K562 (cell line): ENCODE results near the gene SRF. TPM values are rescaled to one million over a fixed set of nuclear protein-coding genes. Genes with fewer than 3 reads are reported as not detected.

Source experiments
- ATAC-seq: fragments of 200-7000 bp; cut with Tn5 transposase; 3 replicates; pipeline ENCODE4 v1.9.1; 2020; ENCODE audit warnings: moderate library complexity
- BruUV-seq: library from RNA; stranded (reverse); fragments of 400-500 nt; replicated peaks from 2 replicates; lab custom pipeline; 2021; lab: Mats Ljungman, UMichigan
- CTCF ChIA-PET: fragments of 300-600 bp; formaldehyde crosslinking; extraction: SDS; loops from one replicate; lab custom pipeline; 2021; ENCODE audit warnings: low intra/inter-chr PET ratio; lab: Yijun Ruan, JAX
- POLR2A ChIA-PET: fragments of 300-600, 350-650 bp; sonication (Branson Sonifier 250); formaldehyde crosslinking; extraction: SDS; loops from one replicate; lab custom pipeline; 2021; ENCODE audit warnings: antibody characterized with exemption, inconsistent platforms; lab: Yijun Ruan, JAX
- DNase-seq, 4 experiments: peaks; one replicate each; pipeline versions ENCODE4 v3.0.0 to v3.0.0-alpha.2; 2011 to 2018; ENCODE audit warnings: low spot score in 3 of 4, mixed read lengths in 3 of 4; ENCODE audit errors: extremely low read depth in 1 of 4
- FAIRE-seq: peaks from 2 replicates; lab custom pipeline; 2011; peaks lifted over from hg19 to GRCh38; lab: Jason Lieb, UNC
- H2AFZ ChIP-seq: 2 replicates; pipeline ENCODE4 v1.6.0; 2011; ENCODE audit warnings: low read depth, low read length, control low read depth, inconsistent platforms
- H3K27ac ChIP-seq: fragments of 200-600 bp; 3 replicates; pipeline ENCODE4 v1.8.0; 2011; ENCODE audit warnings: low read depth, mild to moderate bottlenecking, control low read depth, inconsistent platforms, low read length, moderate library complexity, mixed read lengths; ENCODE audit errors: extremely low read depth
- H3K27me3 ChIP-seq, 2 experiments: fragments of 300-600 bp in 1 of 2; 2 replicates in 1 of 2; 3 replicates in 1 of 2; pipeline versions ENCODE4 v1.6.0 to v1.8.0; 2011; ENCODE audit warnings: inconsistent platforms in 2 of 2, low read length in 2 of 2, mild to moderate bottlenecking in 1 of 2, mixed read lengths in 1 of 2, moderate library complexity in 1 of 2; ENCODE audit not compliant: control insufficient read depth in 2 of 2, insufficient read depth in 2 of 2
- H3K36me3 ChIP-seq: fragments of 300-600 bp; 3 replicates; pipeline ENCODE4 v1.8.0; 2011; ENCODE audit warnings: mild to moderate bottlenecking, low read length, inconsistent platforms; ENCODE audit not compliant: control insufficient read depth, insufficient read depth
- H3K4me1 ChIP-seq, 2 experiments: fragments of 200-600 bp in 1 of 2; replicated peaks in 1 of 2; 2 replicates in 1 of 2; 3 replicates in 1 of 2; pipeline versions ENCODE4 v1.5.1 to v1.8.0; 2011; ENCODE audit warnings: inconsistent platforms in 2 of 2, low read length in 2 of 2, mild to moderate bottlenecking in 1 of 2, mixed read lengths in 1 of 2, moderate library complexity in 1 of 2; ENCODE audit not compliant: control insufficient read depth in 2 of 2, insufficient read depth in 2 of 2
- H3K4me2 ChIP-seq: 2 replicates; pipeline ENCODE4 v1.6.1; 2011; ENCODE audit warnings: low read length, control low read depth, inconsistent platforms, mixed read lengths; ENCODE audit not compliant: insufficient read depth
- H3K4me3 ChIP-seq: fragments of 200-600 bp; sonication (generic), shearing (Covaris generic); 2 replicates; pipeline ENCODE4 v1.5.1; 2016; ENCODE audit warnings: control low read depth, inconsistent platforms
- H3K79me2 ChIP-seq: fragments of 200-600 bp; 3 replicates; pipeline ENCODE4 v1.8.0; 2011; ENCODE audit warnings: low read length, inconsistent platforms; ENCODE audit not compliant: control insufficient read depth, insufficient read depth
- H3K9ac ChIP-seq, 2 experiments: 2 replicates each; pipeline versions ENCODE4 v1.6.0 to v1.6.1; 2011; ENCODE audit warnings: low read depth in 2 of 2, low read length in 2 of 2, control low read depth in 1 of 2, inconsistent platforms in 1 of 2, mild to moderate bottlenecking in 1 of 2, mixed read lengths in 1 of 2; ENCODE audit not compliant: insufficient read depth in 1 of 2
- H3K9me1 ChIP-seq: one replicate; pipeline ENCODE4 v1.6.0; 2011; ENCODE audit warnings: inconsistent platforms, mild to moderate bottlenecking, low read length, moderate library complexity; ENCODE audit not compliant: control insufficient read depth, insufficient read depth
- H3K9me3 ChIP-seq: replicated peaks from 2 replicates; pipeline ENCODE4 v1.5.1; 2011; ENCODE audit warnings: low read depth, low read length, inconsistent platforms; ENCODE audit not compliant: control insufficient read depth, insufficient read depth
- H4K20me1 ChIP-seq: replicated peaks from 2 replicates; pipeline ENCODE4 v1.6.1; 2011; ENCODE audit warnings: low read length, inconsistent platforms, mixed read lengths; ENCODE audit not compliant: control insufficient read depth, insufficient read depth
- CBFA2T3 ChIP-seq: fragments of 450-650 bp; IDR thresholded peaks from 2 replicates; pipeline ENCODE4 v1.6.1; 2017
- FOXK2 ChIP-seq, 2 experiments: fragments of 450-650 bp; IDR thresholded peaks in 1 of 2; conservative IDR thresholded peaks in 1 of 2; 2 replicates each; pipeline ENCODE4 v1.6.1; 2016; ENCODE audit warnings: low read depth in 2 of 2, mild to moderate bottlenecking in 1 of 2
- GTF2A2 ChIP-seq: IDR thresholded peaks from 2 replicates; pipeline ENCODE4 v1.6.1; 2016; ENCODE audit warnings: mild to moderate bottlenecking, missing genetic modification characterization, missing compliant biosample characterization
- HOMEZ ChIP-seq: fragments of 250-450 bp; sonication (Bioruptor Pico); IDR thresholded peaks from 2 replicates; pipeline ENCODE4 v1.4.0; 2020; ENCODE audit warnings: mild to moderate bottlenecking, moderate library complexity
- KHSRP ChIP-seq: fragments of 450-650 bp; IDR thresholded peaks from 2 replicates; pipeline ENCODE4 v1.6.1; 2017
- MTA2 ChIP-seq: fragments of 450-650 bp; IDR thresholded peaks from 2 replicates; pipeline ENCODE4 v1.6.1; 2016; ENCODE audit warnings: low read depth
- NCOA1 ChIP-seq: fragments of 450-650 bp; IDR thresholded peaks from 2 replicates; pipeline ENCODE4 v1.6.1; 2016; ENCODE audit warnings: low read depth
- NCOA2 ChIP-seq, 2 experiments: fragments of 450-650 bp; IDR thresholded peaks; 2 replicates each; pipeline ENCODE4 v1.6.1; 2018; ENCODE audit warnings: mild to moderate bottlenecking in 2 of 2, moderate library complexity in 1 of 2; ENCODE audit not compliant: partially characterized antibody in 2 of 2
- NCOA6 ChIP-seq: fragments of 450-650 bp; IDR thresholded peaks from 2 replicates; pipeline ENCODE4 v1.6.1; 2017; ENCODE audit warnings: mild to moderate bottlenecking
- NFXL1 ChIP-seq: fragments of 450-650 bp; formaldehyde crosslinking; IDR thresholded peaks from 2 replicates; pipeline ENCODE4 v1.4.0; 2021; ENCODE audit warnings: mild to moderate bottlenecking
- RNF2 ChIP-seq: sonication (generic); IDR thresholded peaks from 2 replicates; pipeline ENCODE4 v1.6.1; 2016
- SRSF1 ChIP-seq: fragments of 200-400 bp; formaldehyde crosslinking; IDR thresholded peaks from 2 replicates; pipeline ENCODE4 v1.6.1; 2017; ENCODE audit warnings: mild to moderate bottlenecking, low read depth, low read length, moderate library complexity
- ZNF121 ChIP-seq: sonication (generic); formaldehyde crosslinking; conservative IDR thresholded peaks from 2 replicates; pipeline ENCODE4 v1.8.0; 2022; ENCODE audit warnings: missing genetic modification reagents
- ZNF24 ChIP-seq: fragments of 450-650 bp; IDR thresholded peaks from 2 replicates; pipeline ENCODE4 v1.6.1; 2016
- WGBS: fragments of 100-300 bp; shearing (Covaris generic); methylation state at CpG from one replicate; pipeline ENCODE4 v1.1.6; 2016; ENCODE audit warnings: low coverage, mixed read lengths; ENCODE audit not compliant: insufficient coverage; ENCODE audit errors: missing lambda C conversion rate; 5-methylcytosine and 5-hydroxymethylcytosine counted together
- in situ Hi-C: fragments of 300-500 bp; cut with MboI; formaldehyde crosslinking; loops from 4 replicates; pipeline ENCODE4 v1.15.0; 2018; ENCODE audit warnings: inconsistent platforms, mixed read lengths
- intact Hi-C: fragments of 100-400 bp; cut with micrococcal nuclease; formaldehyde crosslinking; loops from 2 replicates; pipeline ENCODE4 v1.14.2; 2022
- polyA plus RNA-seq, 8 experiments: library from polyadenylated mRNA; depleted of rRNA in 4 of 8; stranded (reverse) in 5 of 8; unstranded in 3 of 8; fragments of >200 nt; fragmentation: Nextera tagmentation in 2 of 8; fragmentation: Illumina TruSeq in 1 of 8; extraction: Ambion mirVana in 2 of 8; extraction: Trizol in 1 of 8; gene quantifications; 2 replicates each; pipeline versions ENCODE4 v1.2.1 to v1.2.3, GENCODE V29; 2011 to 2014; ENCODE audit warnings: inconsistent platforms in 1 of 8, missing spikeins in 1 of 8
- total RNA-seq, 7 experiments: library from RNA; depleted of rRNA in 6 of 7; stranded (reverse); fragments of >200 nt in 6 of 7; fragmentation: Illumina TruSeq in 2 of 7; extraction: Trizol in 2 of 7; gene quantifications; 2 replicates each; pipeline versions ENCODE4 v1.2.1 to v1.2.3, GENCODE V29; 2011 to 2021; ENCODE audit warnings: low replicate concordance in 1 of 7
- TF ChIP-seq, protein P1 (sequence below): fragments of 250-450 bp; sonication (Bioruptor Pico); IDR thresholded peaks from 2 replicates; pipeline ENCODE4 v1.4.0; 2020; ENCODE audit warnings: mild to moderate bottlenecking
- TF ChIP-seq, protein P2 (sequence below): sonication (generic); formaldehyde crosslinking; IDR thresholded peaks from 2 replicates; pipeline ENCODE4 v1.8.0; 2022; ENCODE audit warnings: missing genetic modification reagents, mild to moderate bottlenecking, borderline replicate concordance
- TF ChIP-seq, protein P3 (sequence below): fragments of 450-650 bp; IDR thresholded peaks from 2 replicates; pipeline ENCODE4 v1.6.1; 2016
- TF ChIP-seq, protein P4 (sequence below): fragments of 450-650 bp; IDR thresholded peaks from 2 replicates; pipeline ENCODE4 v1.6.1; 2016; ENCODE audit warnings: antibody characterized with exemption

The SRF gene
- total and polyA plus RNA-seq, 9 of the 15 experiments (the other 6 are each of a cell fraction or from before 2014, with no cell fraction given): 2.5 to 37.0 (median 24.6) TPM

DNA sequence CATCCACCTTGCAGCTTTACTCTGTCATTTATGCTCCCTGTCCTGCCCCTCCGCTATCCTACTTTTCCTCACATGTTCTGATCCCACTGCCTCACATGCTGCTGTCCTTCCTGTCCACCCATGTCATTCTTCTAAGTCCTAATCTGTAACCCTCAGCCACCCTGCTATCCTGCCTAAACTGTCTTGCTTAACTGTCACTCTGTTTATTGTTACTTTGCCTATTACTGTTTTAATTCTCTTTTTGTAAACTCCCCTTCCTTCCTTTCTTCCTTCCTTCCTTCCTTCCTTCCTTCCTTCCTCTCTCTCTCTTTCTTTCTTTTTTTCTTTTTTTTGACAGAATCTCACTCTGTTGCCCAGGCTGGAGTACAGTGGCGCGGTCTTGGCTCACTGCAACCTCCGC, 12.4 kb downstream of the SRF start:
- no TSS peak for BruUV-seq
- peaks cover 37 to 51% of the 10 kb centered on the region in 2 experiments for H3K4me1 ChIP-seq
- no peaks in the 10 kb centered on the region for H3K27me3 ChIP-seq
- POLR2A ChIA-PET: interaction anchor here (0.6 to 4.0 kb wide), 4 partner anchors 8 to 393 kb away, joined by 3 to 40 read pairs (median 8); partner anchors contain the start of genes POLH, SRF and XPO5
- H3K4me2 ChIP-seq: peak overlapping the region; percentile 99
- H3K79me2 ChIP-seq: peaks cover 24% of the 10 kb centered on the region; the same call in 2 of the 3 replicates
- no peaks in the 10 kb centered on the region for H3K9me1 ChIP-seq
- CTCF ChIA-PET: no interaction called here
- in situ Hi-C loops (no loop called here), intact Hi-C loops (no loop called here)
- H4K20me1 ChIP-seq: no peaks in the 10 kb centered on the region
- ATAC-seq: no peak
- DNase-seq: peak in 2 of 4 experiments; percentile 47 to 60
- peak overlapping the region; percentile 15 to 77; a peak in 3 of 4 replicates for H3K9ac ChIP-seq
- peaks cover 66% of the 10 kb centered on the region; the same call in 2 of the 3 replicates for H3K36me3 ChIP-seq
- peak overlapping the region; percentile 48; the same call in 1 of the 2 replicates for H2AFZ ChIP-seq
- H3K9me3 ChIP-seq: no peaks in the 10 kb centered on the region
- 58% methylated on average over 1 of the region's 4 CpGs for WGBS
- peak overlapping the region; percentile 68 for H3K4me3 ChIP-seq
- FAIRE-seq: no peak
- peak overlapping the region; percentile 85 for H3K27ac ChIP-seq
- TF ChIP-seq SRSF1: no peak
- no peak for TF ChIP-seq GTF2A2
- TF ChIP-seq, protein P1, sequence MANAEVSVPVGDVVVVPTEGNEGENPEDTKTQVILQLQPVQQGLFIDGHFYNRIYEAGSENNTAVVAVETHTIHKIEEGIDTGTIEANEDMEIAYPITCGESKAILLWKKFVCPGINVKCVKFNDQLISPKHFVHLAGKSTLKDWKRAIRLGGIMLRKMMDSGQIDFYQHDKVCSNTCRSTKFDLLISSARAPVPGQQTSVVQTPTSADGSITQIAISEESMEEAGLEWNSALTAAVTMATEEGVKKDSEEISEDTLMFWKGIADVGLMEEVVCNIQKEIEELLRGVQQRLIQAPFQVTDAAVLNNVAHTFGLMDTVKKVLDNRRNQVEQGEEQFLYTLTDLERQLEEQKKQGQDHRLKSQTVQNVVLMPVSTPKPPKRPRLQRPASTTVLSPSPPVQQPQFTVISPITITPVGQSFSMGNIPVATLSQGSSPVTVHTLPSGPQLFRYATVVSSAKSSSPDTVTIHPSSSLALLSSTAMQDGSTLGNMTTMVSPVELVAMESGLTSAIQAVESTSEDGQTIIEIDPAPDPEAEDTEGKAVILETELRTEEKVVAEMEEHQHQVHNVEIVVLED: no peak
- peak; percentile 45; the same call in 1 of the 2 replicates for TF ChIP-seq ZNF121
- TF ChIP-seq FOXK2 (conservative IDR thresholded peaks at IDR 0.05 in 1 of 2, IDR thresholded peaks at IDR 0.05 in 1 of 2; ENCODE audit: low read depth in 2 of 2): peak; percentile 51 to 64; a peak in 2 of 4 replicates
- no peak; the same call in none of the 2 replicates for TF ChIP-seq MTA2
- no peak for TF ChIP-seq HOMEZ (CRISPR knock-in tag)
- TF ChIP-seq NCOA1: peak; percentile 56; the same call in 1 of the 2 replicates
- TF ChIP-seq NCOA6: no peak
- no peak for TF ChIP-seq RNF2
- TF ChIP-seq, protein P2, sequence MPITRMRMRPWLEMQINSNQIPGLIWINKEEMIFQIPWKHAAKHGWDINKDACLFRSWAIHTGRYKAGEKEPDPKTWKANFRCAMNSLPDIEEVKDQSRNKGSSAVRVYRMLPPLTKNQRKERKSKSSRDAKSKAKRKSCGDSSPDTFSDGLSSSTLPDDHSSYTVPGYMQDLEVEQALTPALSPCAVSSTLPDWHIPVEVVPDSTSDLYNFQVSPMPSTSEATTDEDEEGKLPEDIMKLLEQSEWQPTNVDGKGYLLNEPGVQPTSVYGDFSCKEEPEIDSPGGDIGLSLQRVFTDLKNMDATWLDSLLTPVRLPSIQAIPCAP (CRISPR knock-in tag): no peak
- TF ChIP-seq, protein P3, sequence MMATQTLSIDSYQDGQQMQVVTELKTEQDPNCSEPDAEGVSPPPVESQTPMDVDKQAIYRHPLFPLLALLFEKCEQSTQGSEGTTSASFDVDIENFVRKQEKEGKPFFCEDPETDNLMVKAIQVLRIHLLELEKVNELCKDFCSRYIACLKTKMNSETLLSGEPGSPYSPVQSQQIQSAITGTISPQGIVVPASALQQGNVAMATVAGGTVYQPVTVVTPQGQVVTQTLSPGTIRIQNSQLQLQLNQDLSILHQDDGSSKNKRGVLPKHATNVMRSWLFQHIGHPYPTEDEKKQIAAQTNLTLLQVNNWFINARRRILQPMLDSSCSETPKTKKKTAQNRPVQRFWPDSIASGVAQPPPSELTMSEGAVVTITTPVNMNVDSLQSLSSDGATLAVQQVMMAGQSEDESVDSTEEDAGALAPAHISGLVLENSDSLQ: peak; percentile 81
- peak; percentile 78 for TF ChIP-seq CBFA2T3
- TF ChIP-seq, protein P4, sequence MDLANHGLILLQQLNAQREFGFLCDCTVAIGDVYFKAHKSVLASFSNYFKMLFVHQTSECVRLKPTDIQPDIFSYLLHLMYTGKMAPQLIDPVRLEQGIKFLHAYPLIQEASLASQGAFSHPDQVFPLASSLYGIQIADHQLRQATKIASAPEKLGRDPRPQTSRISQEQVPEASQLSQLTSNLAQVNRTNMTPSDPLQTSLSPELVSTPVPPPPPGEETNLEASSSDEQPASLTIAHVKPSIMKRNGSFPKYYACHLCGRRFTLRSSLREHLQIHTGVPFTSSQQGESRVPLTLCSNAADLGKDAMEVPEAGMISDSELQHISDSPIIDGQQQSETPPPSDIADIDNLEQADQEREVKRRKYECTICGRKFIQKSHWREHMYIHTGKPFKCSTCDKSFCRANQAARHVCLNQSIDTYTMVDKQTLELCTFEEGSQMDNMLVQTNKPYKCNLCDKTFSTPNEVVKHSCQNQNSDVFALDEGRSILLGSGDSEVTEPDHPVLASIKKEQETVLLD: peak; percentile 60; the same call in 1 of the 2 replicates
- no peak for TF ChIP-seq KHSRP
- TF ChIP-seq ZNF24: no peak
- TF ChIP-seq NFXL1: no peak
- no peak for TF ChIP-seq NCOA2 (IDR thresholded peaks at IDR 0.05; ENCODE audit: partially characterized antibody in 2 of 2)
